HEK293 (cell line): Measurements from ENCODE around the gene SH3BGRL.

Source experiments
- CTCF ChIA-PET: fragments of 350-600 bp; formaldehyde crosslinking; extraction: SDS; loops from one replicate; lab custom pipeline; 2021; ENCODE audit warnings: antibody characterized with exemption; lab: Yijun Ruan, JAX
- POLR2A ChIA-PET: fragments of 300-600 bp; formaldehyde crosslinking; extraction: SDS; loops from one replicate; lab custom pipeline; 2020; ENCODE audit warnings: antibody characterized with exemption, inconsistent platforms; lab: Yijun Ruan, JAX
- H3K27ac ChIP-seq: fragments of 200-500 bp; sonication (Bioruptor generic); 2 replicates; pipeline ENCODE4 v1.5.1; 2014; ENCODE audit warnings: low read depth, low read length, control low read depth, inconsistent platforms; ENCODE audit errors: extremely low read depth
- H3K36me3 ChIP-seq, 2 experiments: fragments of 200-500 bp in 1 of 2; sonication (Bioruptor generic) in 1 of 2; 1 replicate in 1 of 2; 2 replicates in 1 of 2; pipeline ENCODE4 v1.5.1; 2014 to 2017; ENCODE audit warnings: inconsistent platforms in 2 of 2, low read length in 2 of 2; ENCODE audit not compliant: control insufficient read depth in 2 of 2, insufficient read depth in 1 of 2
- H3K4me1 ChIP-seq: fragments of 200-500 bp; sonication (Bioruptor generic); 2 replicates; pipeline ENCODE4 v1.5.1; 2014; ENCODE audit warnings: mild to moderate bottlenecking, low read length, inconsistent platforms; ENCODE audit not compliant: control insufficient read depth, insufficient read depth
- H3K4me3 ChIP-seq: 2 replicates; pipeline ENCODE4 v1.5.1; 2011; ENCODE audit warnings: low read depth, mild to moderate bottlenecking, control low read depth, low read length, moderate library complexity
- H3K9me3 ChIP-seq: fragments of 200-500 bp; sonication (Bioruptor generic); 2 replicates; pipeline ENCODE4 v1.5.1; 2014; ENCODE audit warnings: low read depth, low read length, inconsistent platforms; ENCODE audit not compliant: control insufficient read depth, insufficient read depth
- BCL11B ChIP-seq: fragments of 450-650 bp; formaldehyde crosslinking; IDR thresholded peaks from 2 replicates; pipeline ENCODE4 v1.5.1; 2016; ENCODE audit warnings: low read depth, missing biosample characterization, missing genetic modification characterization
- TCF7L2 ChIP-seq: IDR thresholded peaks from 2 replicates; pipeline ENCODE4 v1.6.1; 2011; ENCODE audit warnings: low read depth, mild to moderate bottlenecking, inconsistent platforms, low read length, moderate library complexity, borderline replicate concordance
- ZBTB20 ChIP-seq: fragments of 450-650 bp; formaldehyde crosslinking; IDR thresholded peaks from 2 replicates; pipeline ENCODE4 v1.5.1; 2016; ENCODE audit warnings: missing biosample characterization, missing genetic modification characterization
- ZFP41 ChIP-seq: fragments of 450-650 bp; formaldehyde crosslinking; IDR thresholded peaks from 2 replicates; pipeline ENCODE4 v1.5.1; 2016; ENCODE audit warnings: missing biosample characterization, missing genetic modification characterization, borderline replicate concordance
- ZNF174 ChIP-seq: fragments of 450-650 bp; formaldehyde crosslinking; IDR thresholded peaks from 2 replicates; pipeline ENCODE4 v1.5.0; 2017; ENCODE audit warnings: missing biosample characterization, mild to moderate bottlenecking, missing genetic modification characterization
- ZNF175 ChIP-seq: fragments of 450-650 bp; formaldehyde crosslinking; IDR thresholded peaks from 2 replicates; pipeline ENCODE4 v1.5.1; 2016; ENCODE audit warnings: missing biosample characterization, missing genetic modification characterization
- ZNF292 ChIP-seq: fragments of 450-650 bp; formaldehyde crosslinking; IDR thresholded peaks from 2 replicates; pipeline ENCODE4 v1.5.1; 2016; ENCODE audit warnings: low read depth, missing biosample characterization, missing genetic modification characterization, borderline replicate concordance
- ZNF311 ChIP-seq: fragments of 450-650 bp; formaldehyde crosslinking; IDR thresholded peaks from 2 replicates; pipeline ENCODE4 v1.5.1; 2017; ENCODE audit warnings: missing biosample characterization, missing genetic modification characterization, borderline replicate concordance
- ZNF350 ChIP-seq: fragments of 450-650 bp; formaldehyde crosslinking; IDR thresholded peaks from 2 replicates; pipeline ENCODE4 v1.5.0; 2017; ENCODE audit warnings: missing biosample characterization, mild to moderate bottlenecking, missing genetic modification characterization
- ZNF585B ChIP-seq: fragments of 450-650 bp; formaldehyde crosslinking; IDR thresholded peaks from 2 replicates; pipeline ENCODE4 v1.5.1; 2016; ENCODE audit warnings: missing biosample characterization, missing genetic modification characterization
- ZNF664 ChIP-seq: fragments of 450-650 bp; formaldehyde crosslinking; IDR thresholded peaks from 2 replicates; pipeline ENCODE4 v1.5.1; 2016; ENCODE audit warnings: missing biosample characterization, missing genetic modification characterization
- ZNF777 ChIP-seq: fragments of 450-650 bp; formaldehyde crosslinking; IDR thresholded peaks from 2 replicates; pipeline ENCODE4 v1.5.1; 2017; ENCODE audit warnings: missing biosample characterization, missing genetic modification characterization, borderline replicate concordance
- ZNF843 ChIP-seq: fragments of 450-650 bp; formaldehyde crosslinking; IDR thresholded peaks from 2 replicates; pipeline ENCODE4 v1.5.1; 2016; ENCODE audit warnings: missing biosample characterization, missing genetic modification characterization
- ZXDB ChIP-seq: fragments of 450-650 bp; formaldehyde crosslinking; IDR thresholded peaks from 2 replicates; pipeline ENCODE4 v1.5.1; 2016; ENCODE audit warnings: missing biosample characterization, missing genetic modification characterization
- TF ChIP-seq, protein P1 (sequence below): fragments of 450-650 bp; formaldehyde crosslinking; IDR thresholded peaks from 2 replicates; pipeline ENCODE4 v1.5.1; 2016; ENCODE audit warnings: missing biosample characterization, missing genetic modification characterization
- TF ChIP-seq, protein P2 (sequence below): fragments of 450-650 bp; formaldehyde crosslinking; optimal IDR thresholded peaks from 2 replicates; pipeline ENCODE3; 2016; ENCODE audit warnings: missing biosample characterization, mild to moderate bottlenecking, missing genetic modification characterization
- TF ChIP-seq, protein P3 (sequence below): fragments of 450-650 bp; formaldehyde crosslinking; IDR thresholded peaks from 2 replicates; pipeline ENCODE4 v1.5.1; 2016; ENCODE audit warnings: missing biosample characterization, missing genetic modification characterization
- TF ChIP-seq, protein P4 (sequence below): fragments of 450-650 bp; formaldehyde crosslinking; IDR thresholded peaks from 2 replicates; pipeline ENCODE4 v1.5.0; 2017; ENCODE audit warnings: missing biosample characterization, missing genetic modification characterization, borderline replicate concordance
- TF ChIP-seq, protein P5 (sequence below): fragments of 450-650 bp; formaldehyde crosslinking; IDR thresholded peaks from 2 replicates; pipeline ENCODE4 v1.5.1; 2017; ENCODE audit warnings: missing biosample characterization, mild to moderate bottlenecking, missing genetic modification characterization, moderate library complexity
- TF ChIP-seq, protein P6 (sequence below): fragments of 450-650 bp; formaldehyde crosslinking; IDR thresholded peaks from 2 replicates; pipeline ENCODE4 v1.5.1; 2016; ENCODE audit warnings: missing biosample characterization, missing genetic modification characterization, low read depth

SH3BGRL gene

DNA sequence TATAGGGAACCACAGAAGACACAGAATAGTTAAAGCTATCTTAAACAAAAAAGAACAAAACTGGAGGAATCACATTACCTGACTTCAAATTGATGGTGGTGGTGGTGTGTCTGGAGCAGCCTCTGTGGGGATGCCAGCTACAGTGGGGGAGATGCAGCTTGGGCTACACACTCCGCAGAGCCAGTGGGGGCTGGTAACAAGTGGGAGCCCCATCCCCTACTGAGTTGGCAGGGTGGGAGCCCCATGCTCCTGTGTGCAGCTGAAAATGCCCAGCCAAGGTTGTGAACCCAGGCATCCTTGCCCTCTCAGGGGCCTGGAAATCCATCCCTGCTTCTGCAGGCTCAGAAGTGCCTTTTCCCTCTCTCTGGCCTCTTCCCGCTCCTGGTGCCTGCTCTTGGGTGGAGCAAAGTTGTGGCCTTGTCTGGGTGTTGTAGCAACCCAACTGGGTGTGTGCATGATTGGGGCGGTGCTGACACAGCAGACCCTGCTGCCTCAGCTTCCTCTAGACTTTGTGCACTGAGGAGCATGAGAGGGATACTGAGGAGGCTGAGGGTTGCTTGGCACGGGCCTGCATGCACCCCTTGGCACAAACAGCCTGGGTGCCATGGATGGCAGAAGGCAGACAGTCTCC is 38.9 kb downstream of the SH3BGRL start (continued):
- TF ChIP-seq ZNF292 (tag by site-specific recombination) (no peak), ZNF311 (tag by site-specific recombination) (no peak)

DNA sequence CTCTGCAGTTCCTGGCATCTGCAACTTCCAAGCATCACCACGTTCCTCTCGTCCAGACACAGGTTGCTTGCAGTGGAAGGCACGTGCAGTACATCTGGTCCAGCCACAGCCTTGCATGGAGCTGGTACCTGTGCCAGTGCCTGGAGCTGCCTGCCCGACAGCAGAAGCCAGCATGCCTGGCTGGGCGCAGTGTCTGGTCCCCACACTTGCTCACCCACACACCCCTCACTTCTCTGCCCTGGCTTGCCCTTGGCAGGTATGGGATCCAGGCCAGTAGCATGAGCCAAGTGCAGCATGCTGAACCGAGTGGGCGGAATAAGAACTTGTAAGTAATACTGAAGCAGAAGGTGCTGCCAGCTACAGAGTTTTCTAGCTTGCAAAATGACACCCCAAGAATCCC is 39.9 kb downstream of the SH3BGRL start:
- no peaks in the 10 kb centered on the region for H3K4me1 ChIP-seq
- POLR2A ChIA-PET: no interaction called here
- no peak overlapping the region for H3K27ac ChIP-seq
- H3K36me3 ChIP-seq: no peaks in the 10 kb centered on the region
- TF ChIP-seq, protein P1, sequence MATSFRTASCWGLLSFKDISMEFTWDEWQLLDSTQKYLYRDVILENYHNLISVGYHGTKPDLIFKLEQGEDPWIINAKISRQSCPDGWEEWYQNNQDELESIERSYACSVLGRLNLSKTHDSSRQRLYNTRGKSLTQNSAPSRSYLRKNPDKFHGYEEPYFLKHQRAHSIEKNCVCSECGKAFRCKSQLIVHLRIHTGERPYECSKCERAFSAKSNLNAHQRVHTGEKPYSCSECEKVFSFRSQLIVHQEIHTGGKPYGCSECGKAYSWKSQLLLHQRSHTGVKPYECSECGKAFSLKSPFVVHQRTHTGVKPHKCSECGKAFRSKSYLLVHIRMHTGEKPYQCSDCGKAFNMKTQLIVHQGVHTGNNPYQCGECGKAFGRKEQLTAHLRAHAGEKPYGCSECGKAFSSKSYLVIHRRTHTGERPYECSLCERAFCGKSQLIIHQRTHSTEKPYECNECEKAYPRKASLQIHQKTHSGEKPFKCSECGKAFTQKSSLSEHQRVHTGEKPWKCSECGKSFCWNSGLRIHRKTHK (tag by site-specific recombination): no peak
- TF ChIP-seq ZNF350: no peak
- CTCF ChIA-PET: no interaction called here
- H3K9me3 ChIP-seq: peaks cover 2% of the 10 kb centered on the region; the same call in 1 of the 2 replicates
- no peak overlapping the region for H3K4me3 ChIP-seq

DNA sequence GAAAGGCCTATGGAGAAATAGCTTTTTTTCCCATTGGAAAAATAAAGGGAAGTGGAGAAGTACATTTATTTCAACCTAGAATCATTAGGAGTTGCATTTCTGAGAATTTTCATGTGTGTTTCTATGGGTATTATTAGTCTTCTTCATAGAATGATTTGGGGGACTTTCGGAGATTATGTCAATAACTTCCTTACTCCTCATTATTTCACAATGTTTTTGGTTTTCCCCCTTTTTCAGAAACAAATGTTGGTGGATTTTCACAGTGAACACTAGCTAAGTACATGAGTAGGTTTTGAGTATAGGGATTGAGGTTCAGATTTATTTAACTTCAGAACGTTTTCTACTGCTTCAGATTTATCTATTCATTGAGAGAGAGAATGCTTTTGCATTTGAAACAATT is 54.0 kb downstream of the SH3BGRL start:
- TF ChIP-seq, protein P2, sequence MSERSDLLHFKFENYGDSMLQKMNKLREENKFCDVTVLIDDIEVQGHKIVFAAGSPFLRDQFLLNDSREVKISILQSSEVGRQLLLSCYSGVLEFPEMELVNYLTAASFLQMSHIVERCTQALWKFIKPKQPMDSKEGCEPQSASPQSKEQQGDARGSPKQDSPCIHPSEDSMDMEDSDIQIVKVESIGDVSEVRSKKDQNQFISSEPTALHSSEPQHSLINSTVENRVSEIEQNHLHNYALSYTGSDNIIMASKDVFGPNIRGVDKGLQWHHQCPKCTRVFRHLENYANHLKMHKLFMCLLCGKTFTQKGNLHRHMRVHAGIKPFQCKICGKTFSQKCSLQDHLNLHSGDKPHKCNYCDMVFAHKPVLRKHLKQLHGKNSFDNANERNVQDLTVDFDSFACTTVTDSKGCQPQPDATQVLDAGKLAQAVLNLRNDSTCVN (tag by site-specific recombination): no peak
- TF ChIP-seq ZNF843 (tag by site-specific recombination) (no peak), ZBTB20 (tag by site-specific recombination) (no peak), ZNF174 (tag by site-specific recombination) (no peak), ZNF585B (tag by site-specific recombination) (no peak), ZNF777 (tag by site-specific recombination) (no peak), ZXDB (tag by site-specific recombination) (no peak), ZNF175 (tag by site-specific recombination) (no peak), ZFP41 (tag by site-specific recombination) (no peak), ZNF664 (tag by site-specific recombination) (no peak), TCF7L2 (no peak), BCL11B (tag by site-specific recombination) (no peak)
- TF ChIP-seq, protein P3, sequence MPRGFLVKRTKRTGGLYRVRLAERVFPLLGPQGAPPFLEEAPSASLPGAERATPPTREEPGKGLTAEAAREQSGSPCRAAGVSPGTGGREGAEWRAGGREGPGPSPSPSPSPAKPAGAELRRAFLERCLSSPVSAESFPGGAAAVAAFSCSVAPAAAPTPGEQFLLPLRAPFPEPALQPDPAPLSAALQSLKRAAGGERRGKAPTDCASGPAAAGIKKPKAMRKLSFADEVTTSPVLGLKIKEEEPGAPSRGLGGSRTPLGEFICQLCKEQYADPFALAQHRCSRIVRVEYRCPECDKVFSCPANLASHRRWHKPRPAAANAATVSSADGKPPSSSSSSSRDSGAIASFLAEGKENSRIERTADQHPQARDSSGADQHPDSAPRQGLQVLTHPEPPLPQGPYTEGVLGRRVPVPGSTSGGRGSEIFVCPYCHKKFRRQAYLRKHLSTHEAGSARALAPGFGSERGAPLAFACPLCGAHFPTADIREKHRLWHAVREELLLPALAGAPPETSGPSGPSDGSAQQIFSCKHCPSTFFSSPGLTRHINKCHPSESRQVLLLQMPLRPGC (tag by site-specific recombination): no peak
- TF ChIP-seq, protein P4, sequence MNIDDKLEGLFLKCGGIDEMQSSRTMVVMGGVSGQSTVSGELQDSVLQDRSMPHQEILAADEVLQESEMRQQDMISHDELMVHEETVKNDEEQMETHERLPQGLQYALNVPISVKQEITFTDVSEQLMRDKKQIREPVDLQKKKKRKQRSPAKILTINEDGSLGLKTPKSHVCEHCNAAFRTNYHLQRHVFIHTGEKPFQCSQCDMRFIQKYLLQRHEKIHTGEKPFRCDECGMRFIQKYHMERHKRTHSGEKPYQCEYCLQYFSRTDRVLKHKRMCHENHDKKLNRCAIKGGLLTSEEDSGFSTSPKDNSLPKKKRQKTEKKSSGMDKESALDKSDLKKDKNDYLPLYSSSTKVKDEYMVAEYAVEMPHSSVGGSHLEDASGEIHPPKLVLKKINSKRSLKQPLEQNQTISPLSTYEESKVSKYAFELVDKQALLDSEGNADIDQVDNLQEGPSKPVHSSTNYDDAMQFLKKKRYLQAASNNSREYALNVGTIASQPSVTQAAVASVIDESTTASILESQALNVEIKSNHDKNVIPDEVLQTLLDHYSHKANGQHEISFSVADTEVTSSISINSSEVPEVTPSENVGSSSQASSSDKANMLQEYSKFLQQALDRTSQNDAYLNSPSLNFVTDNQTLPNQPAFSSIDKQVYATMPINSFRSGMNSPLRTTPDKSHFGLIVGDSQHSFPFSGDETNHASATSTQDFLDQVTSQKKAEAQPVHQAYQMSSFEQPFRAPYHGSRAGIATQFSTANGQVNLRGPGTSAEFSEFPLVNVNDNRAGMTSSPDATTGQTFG (tag by site-specific recombination): no peak
- TF ChIP-seq, protein P5, sequence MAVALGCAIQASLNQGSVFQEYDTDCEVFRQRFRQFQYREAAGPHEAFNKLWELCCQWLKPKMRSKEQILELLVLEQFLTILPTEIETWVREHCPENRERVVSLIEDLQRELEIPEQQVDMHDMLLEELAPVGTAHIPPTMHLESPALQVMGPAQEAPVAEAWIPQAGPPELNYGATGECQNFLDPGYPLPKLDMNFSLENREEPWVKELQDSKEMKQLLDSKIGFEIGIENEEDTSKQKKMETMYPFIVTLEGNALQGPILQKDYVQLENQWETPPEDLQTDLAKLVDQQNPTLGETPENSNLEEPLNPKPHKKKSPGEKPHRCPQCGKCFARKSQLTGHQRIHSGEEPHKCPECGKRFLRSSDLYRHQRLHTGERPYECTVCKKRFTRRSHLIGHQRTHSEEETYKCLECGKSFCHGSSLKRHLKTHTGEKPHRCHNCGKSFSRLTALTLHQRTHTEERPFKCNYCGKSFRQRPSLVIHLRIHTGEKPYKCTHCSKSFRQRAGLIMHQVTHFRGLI (tag by site-specific recombination): no peak
- TF ChIP-seq, protein P6, sequence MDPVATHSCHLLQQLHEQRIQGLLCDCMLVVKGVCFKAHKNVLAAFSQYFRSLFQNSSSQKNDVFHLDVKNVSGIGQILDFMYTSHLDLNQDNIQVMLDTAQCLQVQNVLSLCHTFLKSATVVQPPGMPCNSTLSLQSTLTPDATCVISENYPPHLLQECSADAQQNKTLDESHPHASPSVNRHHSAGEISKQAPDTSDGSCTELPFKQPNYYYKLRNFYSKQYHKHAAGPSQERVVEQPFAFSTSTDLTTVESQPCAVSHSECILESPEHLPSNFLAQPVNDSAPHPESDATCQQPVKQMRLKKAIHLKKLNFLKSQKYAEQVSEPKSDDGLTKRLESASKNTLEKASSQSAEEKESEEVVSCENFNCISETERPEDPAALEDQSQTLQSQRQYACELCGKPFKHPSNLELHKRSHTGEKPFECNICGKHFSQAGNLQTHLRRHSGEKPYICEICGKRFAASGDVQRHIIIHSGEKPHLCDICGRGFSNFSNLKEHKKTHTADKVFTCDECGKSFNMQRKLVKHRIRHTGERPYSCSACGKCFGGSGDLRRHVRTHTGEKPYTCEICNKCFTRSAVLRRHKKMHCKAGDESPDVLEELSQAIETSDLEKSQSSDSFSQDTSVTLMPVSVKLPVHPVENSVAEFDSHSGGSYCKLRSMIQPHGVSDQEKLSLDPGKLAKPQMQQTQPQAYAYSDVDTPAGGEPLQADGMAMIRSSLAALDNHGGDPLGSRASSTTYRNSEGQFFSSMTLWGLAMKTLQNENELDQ (tag by site-specific recombination): no peak
- TF ChIP-seq, all 188 proteins: peak for 0
- H3K36me3 ChIP-seq: no peaks in the 10 kb centered on the region
- no peak overlapping the region for H3K4me3 ChIP-seq
- no peaks in the 10 kb centered on the region for H3K9me3 ChIP-seq
- H3K4me1 ChIP-seq: no peaks in the 10 kb centered on the region
- ChIA-PET POLR2A (no interaction called here), CTCF (no interaction called here)
- H3K27ac ChIP-seq: no peak overlapping the region
